Muscle of leg (tissue), 11 donors: ENCODE measurements around the gene CYP2W1. TPM values are rescaled to one million over a fixed set of nuclear protein-coding genes. Genes with fewer than 3 reads are reported as not detected.

Experiments used
- DNase-seq: peaks from one replicate; pipeline ENCODE4 v3.0.0; 2013
- H3K27ac ChIP-seq: one replicate; pipeline ENCODE4 v1.5.1; 2013; ENCODE audit warnings: mild to moderate bottlenecking, low read length, control low read depth
- H3K27me3 ChIP-seq: one replicate; pipeline ENCODE4 v1.6.1; 2013; ENCODE audit warnings: low read length; ENCODE audit not compliant: control insufficient read depth, insufficient read depth
- H3K36me3 ChIP-seq: one replicate; pipeline ENCODE4 v1.6.1; 2013; ENCODE audit warnings: low read length; ENCODE audit not compliant: control insufficient read depth, insufficient read depth
- H3K4me1 ChIP-seq: one replicate; pipeline ENCODE4 v1.6.1; 2013; ENCODE audit warnings: low read length; ENCODE audit not compliant: control insufficient read depth, insufficient read depth
- H3K4me3 ChIP-seq: one replicate; pipeline ENCODE4 v1.5.1; 2013; ENCODE audit warnings: low read length, control low read depth
- H3K9me3 ChIP-seq: replicated peaks from 2 replicates; pipeline ENCODE4 v1.6.1; 2013; ENCODE audit warnings: low read depth, low read length; ENCODE audit not compliant: control insufficient read depth
- WGBS: methylation state at CpG from one replicate; pipeline ENCODE4 v1.1.5; 2013; ENCODE audit warnings: missing lambda C conversion rate; ENCODE audit not compliant: insufficient coverage; 5-methylcytosine and 5-hydroxymethylcytosine counted together
- polyA plus RNA-seq, 8 donors: library from polyadenylated mRNA; unstranded; fragments of 120-200 nt; gene quantifications; one replicate each; pipeline versions ENCODE4 v1.2.1 to v1.2.3, GENCODE V29; 2013; ENCODE audit warnings: inconsistent platforms in 1 of 8, low replicate concordance in 1 of 8; ENCODE audit not compliant: insufficient read length in 8 of 8, insufficient read depth in 1 of 8
- total RNA-seq: library from RNA; stranded (reverse); fragments of 120-200 nt; gene quantifications from one replicate; pipeline ENCODE4 v1.2.4, GENCODE V29; 2013

CYP2W1 gene
- total and polyA plus RNA-seq, 9 donors, result 0.62 to 26.3 (median 0.84) TPM

DNA sequence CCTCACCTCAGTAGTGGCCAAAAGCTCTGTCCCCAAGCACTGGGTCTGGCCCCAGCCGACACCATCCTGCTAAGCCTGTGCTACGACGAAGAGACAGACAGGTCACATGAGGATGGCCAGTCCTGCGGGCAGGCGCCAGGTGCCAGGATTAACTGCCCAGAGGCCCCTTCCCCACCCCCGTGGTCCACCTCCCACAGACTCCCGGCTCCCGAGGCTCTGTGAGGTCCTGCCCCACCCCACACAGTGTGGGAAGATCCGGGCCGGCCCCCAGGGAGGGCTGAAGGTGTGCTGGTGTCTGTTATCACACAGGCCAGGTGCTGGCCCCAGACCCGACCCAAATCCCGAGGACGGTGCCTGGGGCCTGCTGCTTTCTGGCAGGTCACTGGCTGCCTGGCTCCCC is 27.2 kb downstream of the CYP2W1 start:
- H3K27ac ChIP-seq, result no peak overlapping the region
- H3K4me3 ChIP-seq, result no peak overlapping the region
- H3K9me3 ChIP-seq, result no peaks in the 10 kb centered on the region
- peaks cover 30% of the 10 kb centered on the region for H3K36me3 ChIP-seq
- H3K27me3 ChIP-seq, result no peaks in the 10 kb centered on the region
- no peak for DNase-seq
- WGBS, result 64% methylated on average over 6 of the region's 13 CpGs
- H3K4me1 ChIP-seq, result peaks cover 8% of the 10 kb centered on the region

- H3K27ac ChIP-seq, result no peak overlapping the region
- peaks cover 11% of the 10 kb centered on the region for H3K4me1 ChIP-seq
- WGBS, result 82% methylated on average over 11 of the region's 13 CpGs
- DNase-seq, result no peak
- peaks cover 30% of the 10 kb centered on the region for H3K36me3 ChIP-seq
- H3K27me3 ChIP-seq, result no peaks in the 10 kb centered on the region
- no peak overlapping the region for H3K4me3 ChIP-seq
- no peaks in the 10 kb centered on the region for H3K9me3 ChIP-seq
Observed at GRCh38 chr7:1011297-1012003, 28.5 kb downstream of the CYP2W1 start.

DNA sequence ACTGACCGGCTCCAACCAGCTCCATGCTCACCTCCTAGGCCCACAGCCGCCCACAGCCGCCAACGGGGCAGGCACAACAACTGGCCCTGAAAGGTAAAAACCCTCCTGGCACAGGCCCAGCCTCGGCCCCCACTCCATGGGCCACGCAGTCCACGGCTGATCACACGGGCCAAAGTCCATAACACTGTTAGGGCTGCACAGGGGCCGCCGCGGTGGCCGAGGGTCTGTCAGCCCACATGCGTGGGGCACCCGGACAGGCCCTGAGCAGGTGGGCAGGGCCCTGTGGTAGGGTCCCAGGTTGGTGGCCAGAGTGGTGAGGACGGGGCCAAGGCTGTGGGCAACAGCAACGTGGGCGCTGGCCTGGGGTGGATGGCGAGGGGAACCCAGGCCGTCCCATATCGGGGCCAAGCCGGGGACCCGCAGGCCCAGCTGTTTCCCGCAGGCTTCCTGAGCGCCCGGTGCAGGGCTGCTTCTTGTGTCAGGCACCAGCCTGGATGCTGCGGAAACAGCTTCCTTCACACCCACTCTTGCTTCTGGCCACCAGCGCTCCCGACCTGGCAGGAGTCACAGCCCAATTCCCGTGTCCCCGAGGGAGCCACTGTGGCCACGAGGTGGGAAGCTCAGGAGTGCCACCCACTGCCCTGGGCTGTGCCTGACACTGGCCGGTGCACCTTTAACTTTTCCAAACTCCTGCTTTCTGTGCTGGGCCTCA is 29.2 kb downstream of the CYP2W1 start:
- no peak overlapping the region for H3K4me3 ChIP-seq
- WGBS, result 86% methylated on average over 31 of the region's 32 CpGs
- peaks cover 11% of the 10 kb centered on the region for H3K4me1 ChIP-seq
- no peaks in the 10 kb centered on the region for H3K9me3 ChIP-seq
- peaks cover 28% of the 10 kb centered on the region for H3K36me3 ChIP-seq
- H3K27ac ChIP-seq, result no peak overlapping the region
- no peaks in the 10 kb centered on the region for H3K27me3 ChIP-seq
- DNase-seq, result no peak

DNA sequence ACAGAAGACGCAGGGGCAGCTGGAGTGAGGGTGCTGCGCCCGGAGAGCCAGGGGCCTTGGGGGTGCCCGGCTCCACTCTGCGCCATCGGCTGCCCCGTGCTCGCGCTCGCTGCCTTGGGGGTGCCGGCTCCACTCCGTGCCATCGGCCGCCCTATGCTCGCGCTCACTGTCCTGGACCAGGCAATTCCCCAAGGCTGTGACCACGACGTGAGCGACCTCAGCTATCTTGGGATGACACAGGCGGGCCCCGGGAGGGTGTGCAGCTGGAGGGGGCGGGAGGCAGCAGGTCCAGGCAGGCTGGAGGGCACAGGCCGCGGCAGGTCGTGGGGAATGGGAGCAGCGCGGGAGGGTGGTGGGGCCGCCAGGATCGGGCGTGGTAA is 29.7 kb downstream of the CYP2W1 start:
- WGBS, result 85% methylated on average over 30 of the region's 30 CpGs
- H3K36me3 ChIP-seq, result peaks cover 25% of the 10 kb centered on the region
- peaks cover 11% of the 10 kb centered on the region for H3K4me1 ChIP-seq
- H3K4me3 ChIP-seq, result no peak overlapping the region
- H3K9me3 ChIP-seq, result no peaks in the 10 kb centered on the region
- no peak overlapping the region for H3K27ac ChIP-seq
- DNase-seq, result no peak
- H3K27me3 ChIP-seq, result no peaks in the 10 kb centered on the region

GRCh38 chr7:1013581-1013980 is 30.6 kb downstream of the CYP2W1 start:
- no peak overlapping the region for H3K27ac ChIP-seq
- peaks cover 24% of the 10 kb centered on the region for H3K36me3 ChIP-seq
- 61% methylated on average over 9 of the region's 11 CpGs for WGBS
- DNase-seq, result no peak
- no peak overlapping the region for H3K4me3 ChIP-seq
- H3K4me1 ChIP-seq, result peaks cover 11% of the 10 kb centered on the region
- H3K9me3 ChIP-seq, result no peaks in the 10 kb centered on the region
- H3K27me3 ChIP-seq, result no peaks in the 10 kb centered on the region

GRCh38 chr7:1014681-1015080 is 31.7 kb downstream of the CYP2W1 start:
- Histone ChIP-seq H3K27me3 (no peaks in the 10 kb centered on the region), H3K4me3 (no peak overlapping the region), H3K36me3 (peaks cover 18% of the 10 kb centered on the region), H3K4me1 (peaks cover 15% of the 10 kb centered on the region), H3K9me3 (no peaks in the 10 kb centered on the region), H3K27ac (no peak overlapping the region)
- 79% methylated on average over 20 of the region's 20 CpGs for WGBS
- DNase-seq, result no peak

GRCh38 chr7:1015196-1016121 is 32.5 kb downstream of the CYP2W1 start:
- no peak overlapping the region for H3K27ac ChIP-seq
- DNase-seq, result no peak
- no peaks in the 10 kb centered on the region for H3K27me3 ChIP-seq
- H3K9me3 ChIP-seq, result no peaks in the 10 kb centered on the region
- H3K36me3 ChIP-seq, result peaks cover 19% of the 10 kb centered on the region
- 63% methylated on average over 22 of the region's 28 CpGs for WGBS
- no peak overlapping the region for H3K4me3 ChIP-seq
- H3K4me1 ChIP-seq, result peaks cover 21% of the 10 kb centered on the region

DNA sequence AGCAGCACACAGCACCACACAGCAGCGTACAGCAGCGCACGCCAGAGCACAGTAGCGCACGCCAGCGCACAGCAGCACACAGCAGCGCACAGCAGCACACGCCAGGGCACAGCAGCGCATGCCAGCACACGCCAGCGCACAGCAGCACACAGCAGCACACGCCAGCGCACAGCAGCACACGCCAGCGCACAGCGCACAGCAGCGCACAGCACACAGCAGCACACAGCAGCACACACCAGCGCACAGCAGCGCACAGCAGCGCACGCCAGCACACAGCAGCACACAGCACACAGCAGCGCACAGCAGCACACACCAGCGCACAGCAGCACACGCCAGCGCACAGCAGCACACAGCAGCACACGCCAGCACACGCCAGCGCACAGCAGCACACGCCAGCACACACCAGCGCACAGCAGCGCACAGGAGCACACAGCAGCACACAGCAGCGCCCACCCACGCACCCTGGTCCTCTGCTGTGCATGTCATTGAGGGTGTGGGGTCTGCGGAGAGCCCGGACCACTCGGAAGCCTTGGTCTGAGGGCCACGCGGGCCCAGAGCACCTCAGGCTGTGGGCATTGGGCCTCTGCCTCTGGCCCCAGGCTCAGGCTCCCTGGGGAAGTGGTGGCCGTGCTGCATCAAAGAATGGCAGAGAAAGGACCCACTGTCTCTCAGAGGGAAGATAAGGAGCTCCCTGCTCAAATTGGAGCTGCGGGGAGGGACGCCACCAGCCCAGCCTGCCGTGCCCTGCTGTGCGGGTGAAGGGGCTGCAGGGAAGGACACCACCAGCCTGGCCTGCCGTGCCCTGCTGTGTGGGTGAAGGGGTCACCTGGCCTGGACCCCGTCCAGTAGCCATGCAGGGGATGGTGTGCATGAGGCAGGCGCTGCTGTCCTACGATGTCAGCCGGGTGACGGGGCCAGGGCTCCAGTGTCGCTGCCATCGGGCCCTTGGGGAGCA is 33.9 kb downstream of the CYP2W1 start:
- no peak for DNase-seq
- no peak overlapping the region for H3K27ac ChIP-seq
- H3K36me3 ChIP-seq, result peaks cover 25% of the 10 kb centered on the region
- H3K4me1 ChIP-seq, result peaks cover 28% of the 10 kb centered on the region
- no peaks in the 10 kb centered on the region for H3K27me3 ChIP-seq
- no peak overlapping the region for H3K4me3 ChIP-seq
- 90% methylated on average over 19 of the region's 51 CpGs for WGBS
- peaks cover 6% of the 10 kb centered on the region for H3K9me3 ChIP-seq

GRCh38 chr7:1017586-1018333 is 34.8 kb downstream of the CYP2W1 start:
- peaks cover 25% of the 10 kb centered on the region for H3K36me3 ChIP-seq
- no peak for DNase-seq
- H3K4me3 ChIP-seq, result no peak overlapping the region
- H3K27ac ChIP-seq, result no peak overlapping the region
- H3K4me1 ChIP-seq, result peaks cover 28% of the 10 kb centered on the region
- 91% methylated on average over 28 of the region's 34 CpGs for WGBS
- peaks cover 6% of the 10 kb centered on the region for H3K9me3 ChIP-seq
- H3K27me3 ChIP-seq, result no peaks in the 10 kb centered on the region
